IMR-90 (cell line): ENCODE measurements around the gene EXOC8. TPM values are rescaled to one million over a fixed set of nuclear protein-coding genes. Genes with fewer than 3 reads are reported as not detected.

Experiments used
- ATAC-seq: fragments of 200-7000 bp; cut with Tn5 transposase; 2 replicates; pipeline ENCODE4 v1.9.1; 2020; ENCODE audit warnings: low read depth, mild to moderate bottlenecking, moderate library complexity
- BruUV-seq: library from RNA; stranded (reverse); fragments of 400-500 nt; replicated peaks from 2 replicates; lab custom pipeline; 2021; lab: Mats Ljungman, UMichigan
- CTCF ChIA-PET: fragments of 300-600 bp; formaldehyde crosslinking; extraction: SDS; loops from one replicate; lab custom pipeline; 2021; ENCODE audit warnings: antibody characterized with exemption; lab: Yijun Ruan, JAX
- POLR2A ChIA-PET: fragments of 300-600 bp; sonication (Branson Sonifier 250); formaldehyde crosslinking; loops from one replicate; lab custom pipeline; 2022; ENCODE audit warnings: antibody characterized with exemption; ENCODE audit not compliant: unreplicated experiment; lab: Charles Lee
- DNase-seq: peaks from one replicate; pipeline ENCODE4 v3.0.0; 2013
- H2AFZ ChIP-seq: replicated peaks from 2 replicates; pipeline ENCODE3; 2013; ENCODE audit warnings: low read length, mild to moderate bottlenecking; ENCODE audit not compliant: poor library complexity
- H2AK5ac ChIP-seq: 2 replicates; pipeline ENCODE4 v1.6.1; 2013; ENCODE audit warnings: low read depth, low read length, inconsistent platforms
- H2AK9ac ChIP-seq: replicated peaks from 2 replicates; pipeline ENCODE3; 2013; ENCODE audit warnings: mild to moderate bottlenecking, low read depth, low read length, moderate library complexity; ENCODE audit not compliant: poor library complexity
- H2BK120ac ChIP-seq: 2 replicates; pipeline ENCODE4 v1.6.1; 2013; ENCODE audit warnings: low read depth, low read length, inconsistent platforms
- H2BK15ac ChIP-seq: 3 replicates; pipeline ENCODE4 v1.6.1; 2013; ENCODE audit warnings: low read depth, low read length, inconsistent platforms
- H2BK20ac ChIP-seq: 2 replicates; pipeline ENCODE4 v1.6.1; 2013; ENCODE audit warnings: low read depth, mild to moderate bottlenecking, inconsistent platforms, low read length, moderate library complexity
- H2BK5ac ChIP-seq: 2 replicates; pipeline ENCODE4 v1.6.1; 2013; ENCODE audit warnings: mild to moderate bottlenecking, low read depth, low read length, inconsistent platforms; ENCODE audit not compliant: poor library complexity, severe bottlenecking
- H3K14ac ChIP-seq: replicated peaks from 2 replicates; pipeline ENCODE4 v1.6.1; 2013; ENCODE audit warnings: low read depth, low read length, inconsistent platforms
- H3K18ac ChIP-seq: 2 replicates; pipeline ENCODE4 v1.6.1; 2013; ENCODE audit warnings: low read depth, low read length, control low read depth
- H3K23ac ChIP-seq: 2 replicates; pipeline ENCODE4 v1.6.1; 2013; ENCODE audit warnings: low read depth, low read length, inconsistent platforms
- H3K27ac ChIP-seq: 2 replicates; pipeline ENCODE4 v1.5.1; 2013; ENCODE audit warnings: mild to moderate bottlenecking, control low read depth, low read length; ENCODE audit not compliant: insufficient read depth
- H3K27me3 ChIP-seq: 2 replicates; pipeline ENCODE4 v1.6.1; 2013; ENCODE audit warnings: low read length; ENCODE audit not compliant: control insufficient read depth, insufficient read depth
- H3K36me3 ChIP-seq: 2 replicates; pipeline ENCODE4 v1.6.1; 2013; ENCODE audit warnings: low read length, mixed read lengths; ENCODE audit not compliant: control insufficient read depth, insufficient read depth
- H3K4ac ChIP-seq: 2 replicates; pipeline ENCODE4 v1.6.1; 2013; ENCODE audit warnings: low read depth, low read length, inconsistent platforms
- H3K4me1 ChIP-seq: 2 replicates; pipeline ENCODE4 v1.6.1; 2013; ENCODE audit warnings: low read length, mixed read lengths; ENCODE audit not compliant: control insufficient read depth, insufficient read depth
- H3K4me2 ChIP-seq: 2 replicates; pipeline ENCODE4 v1.6.1; 2013; ENCODE audit warnings: low read depth, mild to moderate bottlenecking, control low read depth, low read length, moderate library complexity
- H3K4me3 ChIP-seq: 2 replicates; pipeline ENCODE4 v1.5.1; 2013; ENCODE audit warnings: low read depth, mild to moderate bottlenecking, control low read depth, low read length, moderate library complexity; ENCODE audit not compliant: insufficient read depth
- H3K56ac ChIP-seq: 2 replicates; pipeline ENCODE4 v1.6.1; 2013; ENCODE audit warnings: low read length, inconsistent platforms; ENCODE audit not compliant: insufficient read depth; ENCODE audit errors: extremely low read depth
- H3K79me1 ChIP-seq, 2 experiments: 2 replicates each; pipeline ENCODE4 v1.6.1; 2013; ENCODE audit warnings: low read length in 2 of 2, inconsistent platforms in 1 of 2, low read depth in 1 of 2
- H3K9ac ChIP-seq: 2 replicates; pipeline ENCODE4 v1.6.1; 2013; ENCODE audit warnings: low read depth, low read length, control low read depth
- H3K9me1 ChIP-seq: 2 replicates; pipeline ENCODE4 v1.6.1; 2013; ENCODE audit warnings: low read length, inconsistent platforms; ENCODE audit not compliant: insufficient read depth
- H3K9me3 ChIP-seq: 2 replicates; pipeline ENCODE4 v1.6.1; 2013; ENCODE audit warnings: low read length; ENCODE audit not compliant: control insufficient read depth, insufficient read depth
- H4K20me1 ChIP-seq: 2 replicates; pipeline ENCODE4 v1.6.1; 2013; ENCODE audit warnings: low read length, inconsistent platforms; ENCODE audit not compliant: insufficient read depth
- H4K5ac ChIP-seq: 2 replicates; pipeline ENCODE4 v1.6.1; 2013; ENCODE audit warnings: mild to moderate bottlenecking, low read depth, low read length, control low read depth
- H4K8ac ChIP-seq, 2 experiments: 2 replicates each; pipeline ENCODE4 v1.6.1; 2013; ENCODE audit warnings: low read depth in 2 of 2, low read length in 2 of 2, control low read depth in 1 of 2, inconsistent platforms in 1 of 2
- H4K91ac ChIP-seq: 2 replicates; pipeline ENCODE4 v1.6.1; 2013; ENCODE audit warnings: low read depth, low read length, inconsistent platforms; ENCODE audit not compliant: insufficient read depth
- FOS ChIP-seq: fragments of 150-350 bp; IDR thresholded peaks from 2 replicates; pipeline ENCODE4 v1.6.1; 2016; ENCODE audit warnings: low read depth, low read length
- NFE2L2 ChIP-seq: fragments of 150-350 bp; IDR thresholded peaks from 2 replicates; pipeline ENCODE4 v1.6.1; 2016; ENCODE audit warnings: low read depth, mild to moderate bottlenecking, low read length
- WGBS, 2 experiments: methylation state at CpG; one replicate each; pipeline versions ENCODE4 v1.1.5 to v1.1.7; 2013; ENCODE audit warnings: missing lambda C conversion rate in 2 of 2; ENCODE audit not compliant: insufficient read length in 1 of 2; ENCODE audit errors: extremely low coverage in 2 of 2; 5-methylcytosine and 5-hydroxymethylcytosine counted together
- dilution Hi-C: fragments of 300-500 bp; cut with HindIII; formaldehyde crosslinking; loops from one replicate; pipeline ENCODE4 v1.14.3; 2018; ENCODE audit warnings: low sequenced_read_pairs; ENCODE audit not compliant: unreplicated experiment
- in situ Hi-C: fragments of 300-500 bp; cut with MboI; formaldehyde crosslinking; loops from 3 replicates; pipeline ENCODE4 v1.14.3; 2019; ENCODE audit warnings: low sequenced_read_pairs, inconsistent platforms, mixed read lengths
- intact Hi-C: fragments of 100-400 bp; cut with micrococcal nuclease; formaldehyde crosslinking; loops from 2 replicates; pipeline ENCODE4 v1.10.0; 2022
- polyA plus RNA-seq, 3 experiments: library from polyadenylated mRNA; depleted of rRNA; stranded (reverse); fragments of >200 nt; gene quantifications; 2 replicates each; pipeline ENCODE4 v1.2.3, GENCODE V29; 2012; ENCODE audit warnings: low replicate concordance in 1 of 3
- total RNA-seq: library from RNA; depleted of rRNA; stranded (reverse); fragments of >200 nt; gene quantifications from 2 replicates; pipeline ENCODE4 v1.2.3, GENCODE V29; 2012

The EXOC8 gene
- total and polyA plus RNA-seq, 2 of the 4 experiments (the other 2 are of a cell fraction): 2.6 to 11.5 TPM

- no peak overlapping the region for H4K91ac ChIP-seq
- TF ChIP-seq NFE2L2 (no peak), FOS (peak; percentile 15; the same call in 1 of the 2 replicates)
- H3K79me1 ChIP-seq: peaks cover 37 to 72% of the 10 kb centered on the region in 2 experiments
- H3K4me3 ChIP-seq: no peak overlapping the region
- no peak for ATAC-seq
- peaks cover 1% of the 10 kb centered on the region; the same call in 1 of the 2 replicates for H3K36me3 ChIP-seq
- no peak overlapping the region for H2BK15ac ChIP-seq
- intact Hi-C loops: no loop called here
- no peak overlapping the region for H3K9ac ChIP-seq
- POLR2A ChIA-PET: no interaction called here
- WGBS, 2 experiments: no CpG with 5 or more reads among the region's 4 CpGs
- H2AK5ac ChIP-seq: no peak overlapping the region
- no peak overlapping the region for H2BK20ac ChIP-seq
- peaks cover 36% of the 10 kb centered on the region for H4K20me1 ChIP-seq
- H3K9me3 ChIP-seq: no peaks in the 10 kb centered on the region
- H4K5ac ChIP-seq: no peak overlapping the region
- no peak overlapping the region for H3K4ac ChIP-seq
- H3K18ac ChIP-seq: no peak overlapping the region
- peaks cover 16% of the 10 kb centered on the region for H3K9me1 ChIP-seq
- no peak overlapping the region for H2AFZ ChIP-seq
- no peaks in the 10 kb centered on the region for H3K27me3 ChIP-seq
- no peak overlapping the region for H3K4me2 ChIP-seq
- H3K14ac ChIP-seq: no peak overlapping the region
- H4K8ac ChIP-seq: no peak overlapping the region
- H3K56ac ChIP-seq: no peak overlapping the region
- no peak overlapping the region for H3K27ac ChIP-seq
- H3K23ac ChIP-seq: no peak overlapping the region; the same call in 1 of the 2 replicates
- peaks cover 5% of the 10 kb centered on the region for H3K4me1 ChIP-seq
- no TSS peak for BruUV-seq
- in situ Hi-C loops: no loop called here
- no peak overlapping the region for H2BK120ac ChIP-seq
- dilution Hi-C loops: no loop called here
- DNase-seq: peak; percentile 32
- CTCF ChIA-PET: interaction anchor here (0.6 kb wide), 1 partner anchor 120 kb away, joined by 5 read pairs; no protein-coding TSS in a partner anchor
- H2AK9ac ChIP-seq: no peak overlapping the region
- H2BK5ac ChIP-seq: no peak overlapping the region
These were observed 38.4 kb upstream of the EXOC8 start for GRCh38 chr1:231376101-231376500.
